AG10803 (cell line): Measurements from ENCODE around the gene CALR3.

Source experiments
- DNase-seq: peaks from one replicate; pipeline ENCODE4 v3.0.0; 2010; ENCODE audit warnings: low read depth
- H3K4me3 ChIP-seq: 2 replicates; pipeline ENCODE4 v1.5.1; 2011; ENCODE audit warnings: mild to moderate bottlenecking, low read length, control low read depth
- CTCF ChIP-seq: conservative IDR thresholded peaks from 2 replicates; pipeline ENCODE4 v1.5.1; 2011; ENCODE audit warnings: mild to moderate bottlenecking, low read length, control low read depth, inconsistent platforms

CALR3 gene

GRCh38 chr19:16540948-16541347, 45.0 kb upstream of the CALR3 start:
- TF ChIP-seq CTCF = no peak
- peak overlapping the region; percentile 91 for H3K4me3 ChIP-seq
- no peak for DNase-seq

- TF ChIP-seq CTCF = no peak
- DNase-seq = no peak
- H3K4me3 ChIP-seq = no peak overlapping the region
Observed at GRCh38 chr19:16537111-16537510, 41.1 kb upstream of the CALR3 start.

DNA sequence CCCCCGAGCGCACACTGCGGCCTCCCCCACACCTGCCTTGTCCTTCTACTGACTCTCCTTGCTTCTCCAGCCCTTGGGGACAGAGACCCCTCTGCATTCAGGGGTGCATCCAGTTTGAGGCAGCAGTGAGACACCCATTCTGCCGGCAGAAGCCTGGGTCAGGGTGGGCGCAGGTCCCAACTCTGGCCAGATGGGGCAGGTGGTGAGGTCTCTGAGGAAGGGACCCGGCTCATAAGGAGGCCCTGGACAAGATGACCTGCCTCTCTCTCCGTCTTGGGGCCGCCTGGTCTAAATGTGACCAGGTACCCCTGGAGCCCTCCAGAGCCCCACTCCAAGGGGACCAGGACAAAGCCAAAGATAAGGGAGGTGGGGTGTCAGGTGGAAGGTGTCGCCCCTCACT, 40.2 kb upstream of the CALR3 start:
- no peak for TF ChIP-seq CTCF
- DNase-seq = no peak
- H3K4me3 ChIP-seq = no peak overlapping the region

DNA sequence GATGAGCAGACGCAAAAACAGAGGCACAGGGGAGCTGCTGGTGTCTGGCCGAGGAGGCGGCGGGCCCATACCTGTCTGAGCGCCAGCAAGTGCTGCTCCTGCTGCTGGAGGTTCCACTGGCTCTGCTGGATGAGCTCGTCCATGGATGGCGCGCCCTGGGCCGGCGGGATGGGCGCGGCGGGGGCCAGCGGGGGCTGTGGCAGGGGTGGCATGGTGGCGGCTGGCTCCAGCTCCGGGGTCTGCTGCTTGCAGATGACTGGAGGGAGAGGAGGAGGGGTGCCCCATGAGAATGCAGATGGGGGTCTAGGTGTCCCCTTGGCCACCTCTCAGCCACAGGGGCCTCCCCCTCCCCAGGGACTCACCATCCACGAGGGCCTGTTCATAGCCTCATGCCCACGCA, 39.4 kb upstream of the CALR3 start:
- TF ChIP-seq CTCF = no peak
- no peak overlapping the region for H3K4me3 ChIP-seq
- DNase-seq = no peak

GRCh38 chr19:16532440-16533234, 36.7 kb upstream of the CALR3 start:
- DNase-seq = no peak
- H3K4me3 ChIP-seq = no peak overlapping the region
- no peak for TF ChIP-seq CTCF

DNA sequence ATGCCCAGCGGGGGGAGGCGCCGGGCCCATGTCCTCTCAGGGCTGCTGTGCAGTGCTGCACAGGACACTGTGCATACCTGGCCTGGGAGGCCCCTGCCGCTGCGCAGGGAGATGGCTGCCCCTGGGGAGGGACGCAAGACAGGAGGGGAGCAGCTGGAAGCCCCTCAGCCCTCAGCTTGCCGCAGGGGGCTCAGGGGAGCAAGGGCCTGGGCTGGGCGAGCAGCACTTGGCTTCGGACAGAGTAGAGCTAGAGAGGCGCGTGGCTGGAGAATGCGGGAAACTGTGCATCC, 35.4 kb upstream of the CALR3 start:
- no peak overlapping the region for H3K4me3 ChIP-seq
- DNase-seq = no peak
- no peak for TF ChIP-seq CTCF

DNA sequence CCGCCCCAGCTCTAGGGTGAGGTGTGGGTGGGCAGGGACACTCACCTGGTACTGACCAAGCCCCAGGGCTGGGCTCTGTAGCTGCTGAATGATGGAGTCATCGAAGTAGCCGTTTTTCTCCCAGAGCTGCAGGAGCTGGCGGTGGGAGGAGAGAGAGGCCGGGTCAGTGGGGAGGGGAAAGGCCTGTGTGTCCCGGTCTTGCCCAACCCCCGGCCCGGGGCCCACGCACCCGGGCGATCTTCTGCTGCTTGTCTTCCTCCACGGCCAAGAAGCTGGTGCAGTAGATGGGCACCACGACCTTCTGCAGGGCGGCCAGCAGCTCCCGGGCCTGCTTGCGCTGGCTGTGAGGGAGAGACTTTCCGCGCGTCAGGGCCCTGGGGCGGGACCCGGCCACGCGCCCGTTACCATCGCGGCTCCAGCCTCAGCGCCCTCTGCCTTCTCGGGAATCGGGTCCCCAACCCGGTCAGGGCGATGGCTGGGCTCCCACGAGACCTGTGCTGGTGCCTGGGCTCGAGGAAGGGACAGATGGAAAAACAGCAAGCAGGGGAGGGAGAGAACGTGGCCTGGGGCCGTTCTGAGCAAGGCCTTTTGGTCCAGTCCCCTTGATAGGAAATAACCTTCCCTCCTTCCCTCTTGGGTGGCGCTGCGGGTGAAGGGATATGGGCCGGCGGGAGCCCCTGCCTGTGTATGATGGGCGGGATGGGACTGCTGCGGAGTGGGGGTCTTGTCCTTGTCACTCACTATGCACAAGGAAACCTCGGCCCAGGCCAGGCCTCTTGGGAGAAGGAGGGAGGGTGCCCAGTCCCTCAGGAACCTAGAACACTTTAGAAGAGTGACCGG, 34.8 kb upstream of the CALR3 start:
- H3K4me3 ChIP-seq = no peak overlapping the region
- DNase-seq = no peak

More for the DNA sequence above, 34.8 kb upstream of the CALR3 start:
- no peak for TF ChIP-seq CTCF
